Kidney epithelial cell (primary cell): ENCODE measurements around the gene TUBGCP2. TPM values are rescaled to one million over a fixed set of nuclear protein-coding genes. Genes with fewer than 3 reads are reported as not detected.

Source experiments
- DNase-seq: peaks from one replicate; pipeline ENCODE4 v3.0.0-alpha.2; 2010; ENCODE audit warnings: low read depth
- H3K27me3 ChIP-seq: 2 replicates; pipeline ENCODE4 v1.6.0; 2011; ENCODE audit warnings: low read length; ENCODE audit not compliant: control insufficient read depth, insufficient read depth
- H3K36me3 ChIP-seq: 2 replicates; pipeline ENCODE4 v1.5.1; 2011; ENCODE audit warnings: low read length; ENCODE audit not compliant: control insufficient read depth, insufficient read depth
- H3K4me3 ChIP-seq: 2 replicates; pipeline ENCODE4 v1.5.1; 2011; ENCODE audit warnings: low read depth, mild to moderate bottlenecking, control low read depth, low read length
- CTCF ChIP-seq: IDR thresholded peaks from 2 replicates; pipeline ENCODE4 v1.5.1; 2011; ENCODE audit warnings: mild to moderate bottlenecking, moderate library complexity, low read length, control low read depth, inconsistent platforms; ENCODE audit not compliant: insufficient read depth, poor library complexity, severe bottlenecking
- total RNA-seq: library from RNA; depleted of rRNA; stranded (reverse); fragments of >200 nt; gene quantifications from 2 replicates; pipeline ENCODE4 v1.2.3, GENCODE V29; 2015

TUBGCP2 gene
- total RNA-seq, 1 donor from 2014 or later, result 65.5 TPM

- peaks cover 76% of the 10 kb centered on the region for H3K27me3 ChIP-seq
- TF ChIP-seq CTCF, result no peak
- H3K36me3 ChIP-seq, result no peaks in the 10 kb centered on the region
- no peak within 1 kb of the TSS for H3K4me3 ChIP-seq
- no peak for DNase-seq
Observed at GRCh38 chr10:133230044-133230361, 78.7 kb downstream of the TUBGCP2 start, which contains the start of gene UTF1. Gene UTF1 (plus strand): TSS chr10:133230217. CDS start chr10:133230289, 72 bp downstream.

GRCh38 chr10:133229265-133230043 is 79.2 kb downstream of the TUBGCP2 start:
- no peak for TF ChIP-seq CTCF
- no peak for DNase-seq
- H3K27me3 ChIP-seq, result peaks cover 82% of the 10 kb centered on the region
- H3K36me3 ChIP-seq, result no peaks in the 10 kb centered on the region
- no peak overlapping the region for H3K4me3 ChIP-seq

Other genes starting within 250 kb of the TUBGCP2 start
- not detected in 2 replicates for gene ADGRA1, start 220.9 kb downstream of the TUBGCP2 start, total RNA-seq
- 0.13 and 0.27 TPM in 2 replicates for gene KNDC1, start 148.7 kb downstream of the TUBGCP2 start, total RNA-seq
- not detected in 2 replicates for gene UTF1, start 78.7 kb downstream of the TUBGCP2 start, total RNA-seq
- gene VENTX, start 71.0 kb downstream of the TUBGCP2 start, total RNA-seq, result not detected in 2 replicates
- 78.4 and 123 TPM in 2 replicates for gene ADAM8, start 32.0 kb downstream of the TUBGCP2 start, total RNA-seq
- 20.3 and 45.7 TPM in 2 replicates for gene ZNF511, start within 50 bp of the TUBGCP2 start, total RNA-seq
- gene CALY, start 28.0 kb upstream of the TUBGCP2 start, total RNA-seq, result 0.96 TPM in 1 of 2 replicates, not detected in the other
- gene PRAP1, start 38.5 kb upstream of the TUBGCP2 start, total RNA-seq, result not detected in 2 replicates
- gene FUOM, start 49.1 kb upstream of the TUBGCP2 start, total RNA-seq, result 47.0 and 58.8 TPM in 2 replicates
- 106 and 127 TPM in 2 replicates for gene ECHS1, start 64.5 kb upstream of the TUBGCP2 start, total RNA-seq
- 4.3 and 6.4 TPM in 2 replicates for gene PAOX, start 70.4 kb upstream of the TUBGCP2 start, total RNA-seq
- gene MTG1, start 85.3 kb upstream of the TUBGCP2 start, total RNA-seq, result 26.7 and 40.3 TPM in 2 replicates
- gene SPRN, start 115.8 kb upstream of the TUBGCP2 start, total RNA-seq, result 0.55 and 2.1 TPM in 2 replicates
- 0.14 TPM in 1 of 2 replicates, not detected in the other for gene SCART1, start 145.1 kb upstream of the TUBGCP2 start, total RNA-seq
- gene CYP2E1, start 218.5 kb upstream of the TUBGCP2 start, total RNA-seq, result 3.0 and 3.1 TPM in 2 replicates